GM10847 (cell line): ENCODE data around the gene SCGB3A1.

Experiments
- POLR2A ChIP-seq: IDR thresholded peaks from 2 replicates; pipeline ENCODE4 v1.6.1; 2011; ENCODE audit not compliant: insufficient read length; ENCODE audit errors: extremely low read depth

The SCGB3A1 gene

GRCh38 chr5:180590543-180591310 is 572 bp downstream of the SCGB3A1 start:
- no peak for TF ChIP-seq POLR2A

- no peak for TF ChIP-seq POLR2A
Measured at GRCh38 chr5:180589771-180590542, 1.3 kb downstream of the SCGB3A1 start.

GRCh38 chr5:180586870-180587269 is 4.4 kb downstream of the SCGB3A1 start:
- TF ChIP-seq POLR2A: no peak

GRCh38 chr5:180586204-180586603 is 5.1 kb downstream of the SCGB3A1 start:
- TF ChIP-seq POLR2A: no peak

- TF ChIP-seq POLR2A: no peak
Measured at GRCh38 chr5:180583738-180584137, 7.6 kb downstream of the SCGB3A1 start.

- TF ChIP-seq POLR2A: no peak
Measured at GRCh38 chr5:180580681-180581080, 10.6 kb downstream of the SCGB3A1 start.

GRCh38 chr5:180575571-180575970 is 15.7 kb downstream of the SCGB3A1 start:
- TF ChIP-seq POLR2A: no peak

GRCh38 chr5:180568914-180569313 is 22.4 kb downstream of the SCGB3A1 start:
- TF ChIP-seq POLR2A: no peak

- no peak for TF ChIP-seq POLR2A
Measured at GRCh38 chr5:180563994-180564393, 27.3 kb downstream of the SCGB3A1 start.

GRCh38 chr5:180558232-180558631 is 33.1 kb downstream of the SCGB3A1 start:
- no peak for TF ChIP-seq POLR2A

GRCh38 chr5:180557217-180557809 is 34.0 kb downstream of the SCGB3A1 start:
- no peak for TF ChIP-seq POLR2A

GRCh38 chr5:180555168-180555921 is 36.0 kb downstream of the SCGB3A1 start:
- TF ChIP-seq POLR2A: no peak

GRCh38 chr5:180553530-180553929 is 37.8 kb downstream of the SCGB3A1 start:
- TF ChIP-seq POLR2A: no peak

- TF ChIP-seq POLR2A: no peak
Measured at GRCh38 chr5:180548563-180548962, 42.7 kb downstream of the SCGB3A1 start.

- TF ChIP-seq POLR2A: no peak
Measured at GRCh38 chr5:180545248-180545647, 46.1 kb downstream of the SCGB3A1 start.
